K562 (cell line): ENCODE results near the gene SLC2A4RG. TPM values are rescaled to one million over a fixed set of nuclear protein-coding genes. Genes with fewer than 3 reads are reported as not detected.
A peak's percentile ranks its signal among the peaks of the same experiment; 100 is the strongest.

Source experiments
- CBFA2T3 ChIP-seq: fragments of 450-650 bp; IDR thresholded peaks from 2 replicates; pipeline ENCODE4 v1.6.1; 2017
- EGR1 ChIP-seq: fragments of 450-650 bp; conservative IDR thresholded peaks from 2 replicates; pipeline ENCODE4 v1.6.1; 2017; ENCODE audit warnings: mild to moderate bottlenecking
- GABPA ChIP-seq: fragments of 200-800 bp; sonication (Bioruptor generic); conservative IDR thresholded peaks from 2 replicates; pipeline ENCODE4 v1.6.1; 2016; ENCODE audit warnings: low read depth, missing genetic modification characterization, missing compliant biosample characterization
- HDAC3 ChIP-seq: fragments of 450-650 bp; IDR thresholded peaks from 2 replicates; pipeline ENCODE4 v1.6.1; 2018; ENCODE audit warnings: borderline replicate concordance, mild to moderate bottlenecking, moderate library complexity; ENCODE audit not compliant: partially characterized antibody
- MIER1 ChIP-seq: fragments of 450-650 bp; IDR thresholded peaks from 2 replicates; pipeline ENCODE4 v1.6.1; 2016; ENCODE audit warnings: antibody characterized with exemption, mild to moderate bottlenecking, low read depth
- NCOA4 ChIP-seq: fragments of 450-650 bp; IDR thresholded peaks from 2 replicates; pipeline ENCODE4 v1.6.1; 2018; ENCODE audit warnings: mild to moderate bottlenecking; ENCODE audit not compliant: partially characterized antibody
- NELFE ChIP-seq: IDR thresholded peaks from 2 replicates; pipeline ENCODE4 v1.6.1; 2011; ENCODE audit warnings: mild to moderate bottlenecking; ENCODE audit not compliant: insufficient read depth, insufficient read length
- NFE2L1 ChIP-seq: fragments of 450-650 bp; IDR thresholded peaks from 2 replicates; pipeline ENCODE4 v1.6.1; 2016; ENCODE audit warnings: missing genetic modification characterization, low read depth, mild to moderate bottlenecking, missing compliant biosample characterization, moderate library complexity, borderline replicate concordance
- NONO ChIP-seq, 2 experiments: fragments of 200-400 bp in 1 of 2; fragments of 450-650 bp in 1 of 2; formaldehyde crosslinking in 1 of 2; IDR thresholded peaks; 2 replicates each; pipeline ENCODE4 v1.6.1; 2017; ENCODE audit warnings: low read depth in 2 of 2, mild to moderate bottlenecking in 2 of 2, moderate library complexity in 2 of 2, low read length in 1 of 2
- NR2C2 ChIP-seq, 2 experiments: fragments of 200-800 bp in 1 of 2; sonication (Bioruptor generic) in 1 of 2; sonication (generic) in 1 of 2; formaldehyde crosslinking in 1 of 2; IDR thresholded peaks; 2 replicates each; pipeline versions ENCODE4 v1.6.1 to v1.8.0; 2016 to 2022; ENCODE audit warnings: mild to moderate bottlenecking in 1 of 2, missing compliant biosample characterization in 1 of 2, missing genetic modification characterization in 1 of 2, missing genetic modification reagents in 1 of 2
- POLR2AphosphoS2 ChIP-seq: IDR thresholded peaks from 2 replicates; pipeline ENCODE4 v1.6.1; 2012; ENCODE audit warnings: low read length, improper control_type of control experiment
- POLR2G ChIP-seq: fragments of 200-400 bp; formaldehyde crosslinking; IDR thresholded peaks from 2 replicates; pipeline ENCODE4 v1.6.1; 2017; ENCODE audit warnings: low read depth, mild to moderate bottlenecking, antibody characterized with exemption, low read length, moderate library complexity
- POLR3G ChIP-seq: IDR thresholded peaks from 2 replicates; pipeline ENCODE4 v1.6.1; 2011; ENCODE audit not compliant: insufficient read length, insufficient replicate concordance; ENCODE audit errors: extremely low read depth
- RBM25 ChIP-seq: fragments of 200-400 bp; formaldehyde crosslinking; IDR thresholded peaks from 2 replicates; pipeline ENCODE4 v1.6.1; 2018; ENCODE audit warnings: low read length, low read depth, moderate library complexity; ENCODE audit not compliant: severe bottlenecking
- RFX5 ChIP-seq: IDR thresholded peaks from 2 replicates; pipeline ENCODE4 v1.6.1; 2011; ENCODE audit warnings: low read depth, mild to moderate bottlenecking, improper control_type of control experiment, low read length
- SREBF1 ChIP-seq: fragments of 150-350 bp; IDR thresholded peaks from 2 replicates; pipeline ENCODE4 v1.6.1; 2014; ENCODE audit warnings: antibody characterized with exemption, low read depth, low read length, borderline replicate concordance
- TGIF2 ChIP-seq: sonication (generic); formaldehyde crosslinking; IDR thresholded peaks from 2 replicates; pipeline ENCODE4 v1.8.1; 2022; ENCODE audit warnings: mild to moderate bottlenecking, missing genetic modification reagents, moderate library complexity
- THRAP3 ChIP-seq: fragments of 450-650 bp; IDR thresholded peaks from 2 replicates; pipeline ENCODE4 v1.6.1; 2016; ENCODE audit warnings: mild to moderate bottlenecking, inconsistent platforms, borderline replicate concordance
- YY1 ChIP-seq, 3 experiments: IDR thresholded peaks; 2 replicates each; pipeline ENCODE4 v1.6.1; 2011; ENCODE audit warnings: low read length in 2 of 3, mild to moderate bottlenecking in 2 of 3, moderate library complexity in 2 of 3, borderline replicate concordance in 1 of 3, control low read depth in 1 of 3, low read depth in 1 of 3; ENCODE audit not compliant: insufficient read depth in 3 of 3, insufficient replicate concordance in 2 of 3, control insufficient read depth in 1 of 3, insufficient read length in 1 of 3; ENCODE audit errors: extremely low read depth in 1 of 3
- ZBTB17 ChIP-seq: fragments of 450-650 bp; formaldehyde crosslinking; IDR thresholded peaks from 2 replicates; pipeline ENCODE4 v1.4.0; 2020; ENCODE audit warnings: mild to moderate bottlenecking
- ZNF561 ChIP-seq: fragments of 450-650 bp; formaldehyde crosslinking; conservative IDR thresholded peaks from 2 replicates; pipeline ENCODE4 v1.4.0; 2020; ENCODE audit warnings: mild to moderate bottlenecking, moderate library complexity
- polyA plus RNA-seq, 8 experiments: library from polyadenylated mRNA; depleted of rRNA in 4 of 8; stranded (reverse) in 5 of 8; unstranded in 3 of 8; fragments of >200 nt; fragmentation: Nextera tagmentation in 2 of 8; fragmentation: Illumina TruSeq in 1 of 8; extraction: Ambion mirVana in 2 of 8; extraction: Trizol in 1 of 8; gene quantifications; 2 replicates each; pipeline versions ENCODE4 v1.2.1 to v1.2.3, GENCODE V29; 2011 to 2014; ENCODE audit warnings: inconsistent platforms in 1 of 8, missing spikeins in 1 of 8
- total RNA-seq, 7 experiments: library from RNA; depleted of rRNA in 6 of 7; stranded (reverse); fragments of >200 nt in 6 of 7; fragmentation: Illumina TruSeq in 2 of 7; extraction: Trizol in 2 of 7; gene quantifications; 2 replicates each; pipeline versions ENCODE4 v1.2.1 to v1.2.3, GENCODE V29; 2011 to 2021; ENCODE audit warnings: low replicate concordance in 1 of 7
- TF ChIP-seq, protein P1 (sequence below): sonication (generic); formaldehyde crosslinking; IDR thresholded peaks from 2 replicates; pipeline ENCODE4 v1.8.0; 2022; ENCODE audit warnings: missing genetic modification reagents, mild to moderate bottlenecking, borderline replicate concordance
- TF ChIP-seq, protein P2 (sequence below): fragments of 450-650 bp; IDR thresholded peaks from 2 replicates; pipeline ENCODE4 v1.6.1; 2016; ENCODE audit warnings: borderline replicate concordance

Gene SLC2A4RG
- total and polyA plus RNA-seq, 9 of the 15 experiments (the other 6 are each of a cell fraction or from before 2014, with no cell fraction given): 0.34 to 97.3 (median 26.5) TPM

DNA sequence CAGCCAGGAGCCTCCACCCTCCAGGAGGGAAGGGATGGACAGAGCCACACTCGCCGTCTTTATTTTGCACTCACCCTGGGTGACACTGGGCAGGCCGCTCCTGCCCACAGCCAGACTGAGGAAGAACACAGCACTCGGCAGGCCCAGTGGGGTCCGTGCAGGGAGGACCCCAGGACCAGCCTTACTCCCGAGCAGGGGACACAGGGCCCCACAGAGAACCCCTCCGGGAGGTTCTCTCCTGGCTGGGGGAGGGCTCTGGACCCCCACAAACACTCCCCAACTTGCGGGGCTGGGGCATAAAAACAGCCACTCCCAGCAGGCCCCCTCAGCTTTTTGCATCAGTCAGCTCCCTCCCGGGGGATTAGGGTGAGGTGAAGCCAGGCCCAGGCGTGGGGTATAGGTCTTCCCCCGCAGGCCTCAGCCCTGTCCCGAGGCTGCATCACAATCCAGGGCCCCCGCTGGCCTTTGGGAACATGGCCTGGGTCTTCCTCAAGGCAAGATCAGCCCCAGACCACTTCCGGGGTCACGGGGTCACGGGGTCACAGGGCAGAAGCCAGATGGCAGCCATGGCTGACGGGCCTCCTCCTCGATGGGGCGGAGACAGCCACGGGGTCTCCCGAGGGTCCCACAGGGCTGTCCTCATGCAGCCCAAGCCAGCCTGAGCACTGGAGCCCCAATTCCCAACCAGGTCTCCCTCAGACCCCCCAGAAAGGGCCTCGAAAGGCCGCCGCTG is 39.9 kb upstream of the SLC2A4RG start (continued):
- TF ChIP-seq, protein P1, sequence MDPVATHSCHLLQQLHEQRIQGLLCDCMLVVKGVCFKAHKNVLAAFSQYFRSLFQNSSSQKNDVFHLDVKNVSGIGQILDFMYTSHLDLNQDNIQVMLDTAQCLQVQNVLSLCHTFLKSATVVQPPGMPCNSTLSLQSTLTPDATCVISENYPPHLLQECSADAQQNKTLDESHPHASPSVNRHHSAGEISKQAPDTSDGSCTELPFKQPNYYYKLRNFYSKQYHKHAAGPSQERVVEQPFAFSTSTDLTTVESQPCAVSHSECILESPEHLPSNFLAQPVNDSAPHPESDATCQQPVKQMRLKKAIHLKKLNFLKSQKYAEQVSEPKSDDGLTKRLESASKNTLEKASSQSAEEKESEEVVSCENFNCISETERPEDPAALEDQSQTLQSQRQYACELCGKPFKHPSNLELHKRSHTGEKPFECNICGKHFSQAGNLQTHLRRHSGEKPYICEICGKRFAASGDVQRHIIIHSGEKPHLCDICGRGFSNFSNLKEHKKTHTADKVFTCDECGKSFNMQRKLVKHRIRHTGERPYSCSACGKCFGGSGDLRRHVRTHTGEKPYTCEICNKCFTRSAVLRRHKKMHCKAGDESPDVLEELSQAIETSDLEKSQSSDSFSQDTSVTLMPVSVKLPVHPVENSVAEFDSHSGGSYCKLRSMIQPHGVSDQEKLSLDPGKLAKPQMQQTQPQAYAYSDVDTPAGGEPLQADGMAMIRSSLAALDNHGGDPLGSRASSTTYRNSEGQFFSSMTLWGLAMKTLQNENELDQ: no peak
- TF ChIP-seq GABPA (tag) (peak; percentile 50), YY1 (IDR thresholded peaks at IDR 0.05; ENCODE audit: borderline replicate concordance in 1 of 3, control insufficient read depth in 1 of 3, extremely low read depth in 1 of 3, insufficient read depth in 3 of 3, insufficient read length in 1 of 3, insufficient replicate concordance in 2 of 3, low read depth in 1 of 3, low read length in 2 of 3) (peak in 2 of 3 experiments; percentile 24 to 71), TGIF2 (CRISPR knock-in tag) (no peak), POLR3G (no peak), NELFE (no peak), NONO (IDR thresholded peaks at IDR 0.05; ENCODE audit: low read depth in 2 of 2, low read length in 1 of 2) (no peak), RBM25 (no peak), EGR1 (no peak), ZNF561 (CRISPR knock-in tag) (no peak), THRAP3 (no peak), NFE2L1 (tag) (no peak), CBFA2T3 (no peak), POLR2G (peak; percentile 76), NCOA4 (no peak), RFX5 (no peak), NR2C2 (CRISPR knock-in tag; IDR thresholded peaks at IDR 0.05) (peak; percentile 94), NR2C2 (tag; IDR thresholded peaks at IDR 0.05) (peak; percentile 95), POLR2AphosphoS2 (peak; percentile 54; the same call in 1 of the 2 replicates), SREBF1 (no peak), MIER1 (no peak), ZBTB17 (no peak), HDAC3 (no peak)
- TF ChIP-seq, protein P2, sequence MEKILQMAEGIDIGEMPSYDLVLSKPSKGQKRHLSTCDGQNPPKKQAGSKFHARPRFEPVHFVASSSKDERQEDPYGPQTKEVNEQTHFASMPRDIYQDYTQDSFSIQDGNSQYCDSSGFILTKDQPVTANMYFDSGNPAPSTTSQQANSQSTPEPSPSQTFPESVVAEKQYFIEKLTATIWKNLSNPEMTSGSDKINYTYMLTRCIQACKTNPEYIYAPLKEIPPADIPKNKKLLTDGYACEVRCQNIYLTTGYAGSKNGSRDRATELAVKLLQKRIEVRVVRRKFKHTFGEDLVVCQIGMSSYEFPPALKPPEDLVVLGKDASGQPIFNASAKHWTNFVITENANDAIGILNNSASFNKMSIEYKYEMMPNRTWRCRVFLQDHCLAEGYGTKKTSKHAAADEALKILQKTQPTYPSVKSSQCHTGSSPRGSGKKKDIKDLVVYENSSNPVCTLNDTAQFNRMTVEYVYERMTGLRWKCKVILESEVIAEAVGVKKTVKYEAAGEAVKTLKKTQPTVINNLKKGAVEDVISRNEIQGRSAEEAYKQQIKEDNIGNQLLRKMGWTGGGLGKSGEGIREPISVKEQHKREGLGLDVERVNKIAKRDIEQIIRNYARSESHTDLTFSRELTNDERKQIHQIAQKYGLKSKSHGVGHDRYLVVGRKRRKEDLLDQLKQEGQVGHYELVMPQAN: no peak
